HG03025 (cell line): ENCODE measurements around the gene CPT1C.

Experiments used
- ATAC-seq: cut with Tn5 transposase; IDR thresholded peaks from one replicate; pipeline ENCODE4 v1.9.1; 2021; ENCODE audit warnings: mild to moderate bottlenecking, moderate library complexity; ENCODE audit not compliant: unreplicated experiment, low FRiP score

CPT1C gene

DNA sequence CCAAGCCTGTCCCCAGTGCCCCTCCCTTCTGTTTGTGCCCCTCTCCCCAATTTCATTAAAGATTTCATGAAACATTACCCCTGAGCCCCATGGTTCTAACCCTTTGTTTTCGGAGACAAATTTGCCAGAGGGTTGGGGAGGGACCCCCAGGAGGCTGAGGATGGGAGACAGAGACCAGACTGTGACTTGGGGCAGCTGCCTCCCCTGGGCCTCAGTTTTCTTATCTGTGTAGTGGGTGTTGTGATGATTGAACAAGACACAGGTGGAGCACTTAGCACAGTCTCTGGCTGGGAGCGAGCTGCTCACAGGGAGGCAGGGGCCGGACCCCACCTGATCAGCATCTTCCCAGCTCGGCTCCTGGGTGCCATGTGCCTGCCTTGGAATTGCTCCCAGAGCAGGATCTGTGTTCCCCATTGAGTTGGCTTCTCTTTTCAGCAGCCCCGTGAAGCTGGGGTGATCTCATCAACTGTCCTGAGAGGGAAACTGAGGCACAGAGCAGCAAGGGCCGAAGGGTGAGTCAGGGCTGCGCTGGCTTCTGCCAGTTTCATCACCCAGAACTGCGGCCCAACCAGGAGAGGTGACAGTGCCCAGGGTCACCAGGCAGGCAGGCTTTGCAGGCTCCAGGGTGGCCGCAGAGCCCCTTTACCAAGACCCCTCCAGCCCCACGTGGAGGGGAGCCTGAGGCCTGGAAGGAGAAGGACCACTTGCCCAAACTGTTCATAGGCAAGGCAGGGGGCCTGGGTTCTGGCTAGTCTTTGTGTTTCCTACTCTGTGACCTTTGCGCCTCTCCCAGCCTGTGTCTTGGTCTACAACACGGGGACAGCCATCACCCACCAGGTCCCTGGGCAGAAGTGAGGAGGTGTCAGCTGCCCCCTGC, 32.1 kb upstream of the CPT1C start:
- ATAC-seq = no peak

DNA sequence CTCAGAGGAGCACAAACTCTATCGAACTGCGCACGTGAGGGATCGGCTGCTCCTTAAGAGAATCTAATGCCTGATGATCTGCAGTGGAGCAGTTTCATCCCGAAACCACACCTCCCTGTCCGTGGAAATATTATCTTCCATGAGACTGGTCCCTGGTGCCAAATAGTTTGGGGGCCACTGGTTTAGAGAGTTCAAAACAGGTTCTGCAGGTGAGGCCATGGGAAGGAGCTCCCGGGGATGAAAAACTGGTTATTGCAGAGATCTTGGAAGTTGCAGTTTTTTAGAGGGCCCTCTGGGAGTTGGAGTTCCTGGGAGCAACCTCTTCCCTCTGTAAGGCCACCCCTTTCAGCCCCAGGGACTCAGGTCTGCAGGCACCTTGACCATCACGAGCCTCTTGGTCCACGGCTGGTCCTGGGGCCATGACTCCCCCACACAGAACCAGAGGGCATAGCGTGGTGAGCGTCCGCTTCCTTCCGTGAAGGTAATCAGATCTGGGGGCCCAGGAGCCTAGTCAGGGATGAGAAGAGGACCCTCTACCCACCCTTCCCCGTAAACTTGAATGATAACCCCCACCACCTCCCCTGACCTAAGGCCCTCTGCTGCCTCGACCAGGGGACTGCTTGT, 30.5 kb upstream of the CPT1C start:
- ATAC-seq = no peak

DNA sequence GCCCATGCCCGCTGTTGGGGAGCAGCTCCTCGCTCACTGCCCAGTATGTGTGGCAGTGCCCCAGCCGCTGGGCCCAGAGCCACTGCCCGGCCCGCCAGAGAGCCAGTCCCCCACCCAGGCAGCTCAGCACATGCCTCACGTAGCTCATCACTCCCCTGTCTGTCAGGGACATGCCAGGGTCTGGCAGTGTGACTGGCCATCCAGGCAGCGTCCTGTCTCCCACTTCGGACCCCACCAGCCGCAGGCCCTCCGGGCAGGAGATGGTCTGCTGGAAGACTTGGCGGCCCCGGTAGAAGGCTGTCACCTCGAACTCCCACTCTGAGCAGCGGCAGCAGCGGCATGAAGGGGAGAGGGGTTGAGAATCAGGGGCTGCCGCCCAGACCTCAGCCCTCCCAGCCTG, 28.9 kb upstream of the CPT1C start:
- no peak for ATAC-seq

DNA sequence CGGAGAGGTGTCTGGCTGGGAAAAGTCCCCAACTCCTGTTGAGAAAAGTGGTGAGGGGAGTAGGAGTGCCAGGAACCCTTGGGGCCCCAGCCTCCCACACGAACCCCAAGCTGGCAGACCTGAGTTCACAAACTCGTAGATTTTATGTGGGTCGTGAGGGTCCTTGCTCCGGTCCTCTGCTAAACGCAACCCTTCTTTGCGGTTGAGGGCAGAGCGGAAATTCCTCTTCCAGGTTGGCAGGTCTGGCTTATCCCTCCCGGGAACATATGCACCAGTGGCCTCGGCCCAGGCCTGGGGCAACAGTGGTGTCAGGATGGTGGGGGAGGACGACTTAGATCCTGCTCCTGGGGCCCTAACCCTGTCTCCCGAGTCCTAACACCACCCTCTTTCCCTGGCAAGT, 27.7 kb upstream of the CPT1C start:
- no peak for ATAC-seq

- ATAC-seq = no peak
Observed at GRCh38 chr19:49664171-49665035, 26.5 kb upstream of the CPT1C start.

DNA sequence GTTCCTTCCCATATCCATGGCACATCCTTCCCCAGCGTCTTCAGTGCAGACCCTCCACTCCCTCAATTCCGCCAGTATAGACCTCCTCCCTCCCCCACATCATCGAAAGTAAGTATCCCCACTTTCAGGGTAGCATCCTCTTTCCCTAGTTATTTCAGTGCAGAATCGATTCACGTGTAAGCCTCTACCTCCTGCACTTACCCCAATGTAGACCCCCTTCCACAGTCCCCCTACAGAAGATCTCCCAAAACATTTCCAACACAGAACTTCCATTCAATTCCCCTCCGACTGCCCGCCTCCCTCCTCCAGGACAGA, 25.9 kb upstream of the CPT1C start:
- ATAC-seq = no peak

- peak; percentile 70 for ATAC-seq
Observed at GRCh38 chr19:49665351-49666119, 25.4 kb upstream of the CPT1C start, which contains the start of the genes BCL2L12 and IRF3. TSS of gene BCL2L12 (plus strand) at chr19:49665933. CDS start at chr19:49666693, 760 bp downstream. TSS of gene IRF3 (minus strand) at chr19:49665857. CDS start at chr19:49664838, 1,019 bp downstream.

GRCh38 chr19:49666120-49666444, 24.8 kb upstream of the CPT1C start:
- no peak for ATAC-seq

DNA sequence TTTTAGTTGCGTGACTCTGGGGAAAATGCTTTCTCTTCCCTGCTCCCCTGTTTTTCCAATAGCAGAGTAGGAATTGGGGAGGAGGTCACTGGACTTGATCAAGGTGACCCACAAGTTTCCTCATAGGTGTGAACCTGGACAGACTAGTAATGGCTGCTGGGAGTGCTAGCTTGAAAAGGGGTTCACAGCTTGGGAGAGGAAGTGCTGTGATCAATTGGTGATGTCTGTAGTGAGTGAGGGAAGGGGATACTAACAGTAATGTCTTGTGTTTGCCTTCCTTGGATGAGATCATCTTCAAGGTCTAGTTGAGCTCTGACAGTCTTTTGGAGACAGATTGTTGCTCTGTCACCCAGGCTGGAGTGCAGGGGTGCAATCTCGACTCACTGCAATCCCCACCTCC, 23.4 kb upstream of the CPT1C start:
- ATAC-seq = no peak

- ATAC-seq = no peak
Observed at GRCh38 chr19:49669516-49669915, 21.4 kb upstream of the CPT1C start.

DNA sequence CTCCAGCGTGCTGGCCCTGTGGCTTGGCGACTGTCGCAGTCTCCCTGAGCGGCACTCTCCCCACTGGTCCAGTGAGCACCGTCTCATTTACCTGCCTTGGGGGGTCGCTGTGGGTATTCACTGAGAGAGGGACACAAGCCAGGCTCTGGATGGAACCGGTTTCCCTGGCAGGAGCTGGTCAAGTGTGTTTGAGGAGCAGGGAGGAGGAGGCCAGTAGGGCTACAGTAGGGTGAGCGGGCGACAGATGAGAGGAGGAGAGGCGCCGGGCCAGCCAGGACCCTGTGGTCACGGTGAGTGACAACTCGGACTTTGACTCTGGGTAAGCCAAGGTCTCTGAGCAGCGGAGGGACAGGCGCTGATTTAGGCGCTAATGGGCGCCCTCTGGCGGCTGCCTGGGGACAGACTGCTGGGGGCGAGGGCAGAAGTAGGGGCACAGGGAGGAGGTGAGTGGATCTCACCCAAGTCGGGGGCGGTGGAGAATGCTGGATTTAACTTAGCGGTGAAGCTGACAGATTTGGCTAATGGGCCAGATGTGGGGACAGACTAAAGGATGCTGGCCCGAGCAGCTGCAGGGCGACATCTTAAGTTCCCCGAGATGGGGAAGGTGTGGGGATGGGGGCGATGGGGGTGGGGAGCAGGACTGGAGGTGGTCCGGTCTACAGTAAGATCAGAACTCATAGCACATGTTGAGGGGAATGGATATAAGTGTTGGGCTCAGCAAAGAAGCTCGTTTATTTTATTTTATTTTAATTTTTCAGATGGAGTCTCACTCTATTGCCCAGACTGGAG, 18.6 kb upstream of the CPT1C start:
- no peak for ATAC-seq

GRCh38 chr19:49676136-49676783, 14.7 kb upstream of the CPT1C start:
- ATAC-seq = peak; percentile 19

DNA sequence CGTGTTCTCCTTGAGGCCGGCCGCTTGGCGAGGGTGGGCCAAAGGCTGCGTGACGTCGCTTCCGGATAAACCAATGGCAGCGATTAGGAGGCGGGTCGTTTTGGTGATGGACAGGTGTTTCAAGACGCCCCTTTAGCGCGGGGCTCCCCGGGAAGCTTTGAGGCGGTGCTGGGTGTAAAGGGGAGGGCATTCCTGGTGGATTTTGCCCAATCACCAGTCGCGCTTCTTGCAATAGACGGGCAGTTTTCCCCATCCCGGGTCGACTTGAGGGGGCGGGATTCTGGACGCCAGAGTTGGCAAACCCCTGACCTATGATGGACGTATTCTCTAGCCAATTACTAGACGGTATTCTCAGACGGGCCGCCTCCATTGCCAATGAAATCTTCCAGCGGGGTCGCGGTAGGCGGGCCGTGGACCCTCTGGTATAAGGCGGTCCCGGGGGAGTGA, 14.1 kb upstream of the CPT1C start:
- ATAC-seq = peak; percentile 65

- no peak for ATAC-seq
Observed at GRCh38 chr19:49677231-49677900, 13.6 kb upstream of the CPT1C start, which contains the start of gene PRMT1. TSS of gene PRMT1 (plus strand) at chr19:49677271. CDS start at chr19:49677281, 10 bp downstream.

- ATAC-seq = no peak
Observed at GRCh38 chr19:49677901-49678674, 12.8 kb upstream of the CPT1C start.

DNA sequence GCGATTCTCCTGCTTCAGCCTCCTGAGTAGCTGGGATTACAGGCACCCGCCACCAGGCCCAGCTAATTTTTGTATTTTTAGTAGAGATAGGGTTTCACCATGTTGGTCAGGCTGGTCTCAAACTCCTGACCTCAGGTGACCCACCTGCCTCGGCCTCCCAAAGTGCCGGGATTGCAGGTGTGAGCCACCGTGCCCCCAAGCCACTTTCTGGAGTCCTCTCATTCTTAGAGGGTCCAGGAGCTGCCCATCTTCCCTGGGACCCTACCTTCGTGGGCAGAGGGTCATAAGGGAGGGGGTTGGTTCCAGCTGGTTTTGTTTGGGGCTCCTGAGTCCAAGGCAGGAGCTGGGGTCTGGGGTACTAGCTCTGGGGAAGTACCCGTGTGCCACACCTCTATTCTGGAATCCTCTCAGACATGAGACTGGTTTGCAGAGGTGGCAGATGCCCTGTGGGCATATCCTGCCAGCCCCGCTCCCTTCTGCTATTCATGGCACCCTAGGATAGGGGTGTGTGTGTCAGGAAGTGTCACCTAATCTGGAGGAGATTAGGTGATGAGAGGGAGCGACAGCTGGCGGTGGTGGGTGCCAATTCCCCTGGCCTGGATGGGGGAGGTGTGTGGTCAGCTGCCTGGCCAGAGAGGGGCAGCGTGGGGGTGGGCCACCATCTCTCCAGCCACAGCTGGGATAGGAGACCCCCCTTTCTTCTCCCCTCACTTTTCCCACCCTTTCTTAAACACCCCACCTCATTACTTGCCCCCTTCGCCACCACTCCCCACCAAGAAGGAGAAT, 11.7 kb upstream of the CPT1C start:
- no peak for ATAC-seq
